ENCODE data around the gene PKM. TPM values are rescaled to one million over a fixed set of nuclear protein-coding genes. Genes with fewer than 3 reads are reported as not detected.
A peak's percentile ranks its signal among the peaks of the same experiment; 100 is the strongest.

PKM gene
- total RNA-seq, 2 experiments from 2014 or later, result 1,272 to 1,311 TPM

DNA sequence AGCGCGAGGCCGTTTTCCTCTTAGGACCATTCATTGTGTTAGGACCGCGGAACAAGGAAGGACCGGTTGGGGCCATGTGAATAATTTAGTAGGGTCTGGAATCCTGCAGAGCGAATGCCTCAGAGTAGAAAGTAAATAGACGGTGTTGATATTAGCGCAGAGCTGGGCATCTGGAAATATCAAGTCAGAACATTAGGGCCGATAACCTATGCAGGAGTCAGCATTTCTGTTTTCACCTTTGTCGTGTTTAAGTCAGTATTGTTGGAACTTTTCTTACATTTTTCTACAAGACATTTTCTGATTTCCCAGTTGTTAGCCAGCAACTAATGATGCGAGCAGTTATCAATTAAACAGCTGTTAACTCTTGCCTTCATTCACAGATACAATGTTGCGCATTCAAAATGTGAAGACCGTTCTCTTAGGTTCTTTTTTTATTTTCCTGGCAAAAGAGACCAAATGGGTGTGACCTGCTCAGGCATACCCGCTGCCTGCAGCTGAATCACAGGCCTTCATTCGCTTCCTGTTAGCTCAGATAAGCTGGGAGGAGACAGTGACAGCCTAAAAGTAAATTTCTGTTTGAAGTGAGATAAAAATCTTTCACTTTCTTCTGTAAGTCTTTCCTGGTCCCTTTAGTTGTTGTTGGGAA is 966 bp upstream of the PKM start:
- H3K27me3 Mint-ChIP-seq (ENCODE audit: low read depth), result no peaks in the 10 kb centered on the region
- CTCF ChIA-PET, result interaction anchor here (1.0 to 1.6 kb wide), 4 partner anchors 10 to 83 kb away, joined by 3 read pairs; no protein-coding TSS in a partner anchor

DNA sequence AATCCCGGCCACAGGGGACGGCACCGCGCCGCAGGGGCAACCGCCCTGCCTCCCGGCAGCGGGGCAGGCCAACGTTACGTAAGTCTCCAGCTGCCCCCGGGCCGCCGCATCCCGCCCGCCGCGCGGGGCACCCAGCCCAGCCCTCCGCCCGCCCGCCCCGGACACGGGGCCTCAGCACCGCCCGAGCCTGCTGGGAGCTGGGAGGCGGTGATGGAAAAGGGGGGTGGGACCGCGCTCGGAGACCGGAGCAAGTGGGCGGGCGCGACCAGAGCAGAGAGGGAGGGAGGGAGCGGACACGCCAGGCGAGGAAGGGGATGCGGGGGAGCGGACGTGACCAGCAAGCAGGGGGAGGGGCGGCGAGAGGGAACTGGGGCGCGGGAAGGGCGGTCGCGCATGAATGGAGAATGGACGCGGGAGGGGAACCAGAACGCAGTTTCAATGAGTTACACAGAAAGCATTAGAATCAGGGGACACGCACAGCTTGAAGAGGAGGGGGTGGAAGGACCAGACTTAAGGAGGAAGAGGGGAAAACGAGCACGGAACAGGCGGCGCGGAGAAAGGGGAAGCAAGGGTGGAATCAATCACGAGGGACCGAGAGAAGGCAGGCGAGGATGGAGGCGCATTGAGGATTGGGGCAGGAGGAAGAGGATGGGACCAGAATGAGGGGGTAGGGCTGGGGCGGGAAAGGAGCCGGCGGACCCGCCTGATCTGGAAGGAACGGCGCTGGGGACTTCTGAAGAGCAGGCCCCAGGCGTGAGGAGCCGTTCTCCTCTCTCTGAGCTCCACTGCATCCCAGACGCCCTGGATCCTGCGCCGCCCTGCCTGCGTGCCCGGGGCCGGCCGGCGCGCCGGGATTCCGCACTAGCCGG is 559 bp downstream of the PKM start:
- ChIA-PET POLR2A (interaction anchor here (0.7 to 6.2 kb wide), 10 partner anchors 10 to 243 kb away, joined by 3 to 58 read pairs (median 4); partner anchors contain the start of gene HEXA), CTCF (interaction anchor here (1.2 kb wide), 1 partner anchor 10 kb away, joined by 4 read pairs; no protein-coding TSS in a partner anchor)
- Mint-ChIP-seq H3K9me3 (ENCODE audit: insufficient read depth) (no peaks in the 10 kb centered on the region), H3K36me3 (ENCODE audit: low read depth) (peaks cover 30% of the 10 kb centered on the region), H3K27ac (peak overlapping the region; percentile 96), H3K4me3 (peak overlapping the region; percentile 88), H3K27me3 (ENCODE audit: low read depth) (no peaks in the 10 kb centered on the region), H3K4me1 (ENCODE audit: low read depth) (peaks cover 39% of the 10 kb centered on the region)
- DNase-seq (peak; percentile 82), ATAC-seq (peak; percentile 6)

More for the DNA sequence above, 966 bp upstream of the PKM start:
- H3K36me3 Mint-ChIP-seq (ENCODE audit: low read depth), result peaks cover 18% of the 10 kb centered on the region
- ATAC-seq, result peak; percentile 12
- peaks cover 34% of the 10 kb centered on the region for H3K4me1 Mint-ChIP-seq (ENCODE audit: low read depth)
- POLR2A ChIA-PET, result interaction anchor here (0.6 to 6.2 kb wide), 6 partner anchors 9 to 553 kb away, joined by 3 to 58 read pairs (median 4); partner anchors contain the start of gene HEXA
- no peaks in the 10 kb centered on the region for H3K9me3 Mint-ChIP-seq (ENCODE audit: insufficient read depth)
- H3K4me3 Mint-ChIP-seq, result peak overlapping the region; percentile 88
- H3K27ac Mint-ChIP-seq, result peak overlapping the region; percentile 96
- peak; percentile 64 for DNase-seq

DNA sequence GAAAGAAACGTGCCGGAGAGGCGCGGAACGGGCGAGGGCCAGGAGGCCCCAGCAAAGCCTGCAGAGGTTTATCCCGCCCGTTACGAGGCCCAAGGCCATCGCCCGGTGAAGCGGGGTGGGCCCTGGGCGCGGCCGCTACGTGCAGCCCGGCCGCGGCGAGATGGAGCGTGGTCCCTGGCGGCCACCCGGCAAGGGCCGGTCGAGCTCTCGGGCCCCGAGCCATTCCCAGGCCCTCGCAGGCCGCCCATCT is 1.1 kb downstream of the PKM start:
- ChIA-PET POLR2A (interaction anchor here (0.7 to 6.2 kb wide), 6 partner anchors 10 to 243 kb away, joined by 3 to 58 read pairs (median 4); no protein-coding TSS in a partner anchor), CTCF (no interaction called here)
- Mint-ChIP-seq H3K4me1 (ENCODE audit: low read depth) (peaks cover 41% of the 10 kb centered on the region), H3K36me3 (ENCODE audit: low read depth) (peaks cover 32% of the 10 kb centered on the region), H3K9me3 (ENCODE audit: insufficient read depth) (no peaks in the 10 kb centered on the region), H3K27me3 (ENCODE audit: low read depth) (no peaks in the 10 kb centered on the region), H3K4me3 (peak overlapping the region; percentile 88), H3K27ac (peak overlapping the region; percentile 91)
- DNase-seq, result no peak
- no peak for ATAC-seq

DNA sequence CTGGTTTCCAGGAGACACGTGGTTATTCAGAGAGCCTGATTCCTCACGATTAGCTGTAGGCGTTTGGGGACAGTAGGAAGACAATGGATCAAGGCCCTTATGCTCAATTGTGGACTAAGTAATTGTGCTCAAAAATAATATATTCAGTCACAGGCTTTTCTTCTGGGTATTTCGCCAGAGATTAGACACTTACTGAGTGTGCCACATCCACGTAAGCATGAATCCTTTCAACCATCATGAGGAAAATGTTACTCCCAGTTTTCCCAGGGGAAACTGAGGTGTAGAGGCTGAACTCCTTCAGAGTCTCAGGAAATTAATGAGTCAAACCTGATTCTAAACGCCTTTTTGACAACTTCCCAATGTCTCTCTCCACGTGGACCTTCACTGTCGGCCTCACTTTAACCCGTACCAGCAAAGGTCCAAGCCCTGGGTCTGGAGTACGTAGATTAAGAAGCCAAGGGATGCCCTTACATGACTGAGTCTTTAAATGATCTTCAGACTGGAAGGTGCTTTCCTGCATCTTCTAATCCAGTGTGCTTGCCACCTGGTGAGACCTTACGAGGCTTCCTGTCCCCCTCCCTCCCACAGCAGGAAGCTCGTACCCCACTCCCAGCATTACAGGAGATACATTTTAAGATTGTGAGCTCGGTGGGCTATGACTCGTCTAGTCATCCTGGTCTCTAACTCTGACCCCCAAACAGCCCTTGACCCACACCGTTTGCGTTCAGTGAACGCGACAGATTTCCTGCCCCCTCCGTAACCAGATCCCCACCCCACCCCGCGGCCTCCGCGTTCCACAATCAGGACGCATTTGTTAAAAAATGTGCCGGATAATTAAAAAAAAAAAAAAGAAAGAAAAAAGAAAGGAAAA is 1.7 kb downstream of the PKM start:
- Mint-ChIP-seq H3K27me3 (ENCODE audit: low read depth) (no peaks in the 10 kb centered on the region), H3K27ac (peak overlapping the region; percentile 91), H3K4me3 (peak overlapping the region; percentile 88), H3K4me1 (ENCODE audit: low read depth) (peaks cover 45% of the 10 kb centered on the region), H3K36me3 (ENCODE audit: low read depth) (peaks cover 35% of the 10 kb centered on the region), H3K9me3 (ENCODE audit: insufficient read depth) (no peaks in the 10 kb centered on the region)
- ChIA-PET POLR2A (interaction anchor here (0.7 to 6.2 kb wide), 7 partner anchors 10 to 244 kb away, joined by 3 to 58 read pairs (median 5); no protein-coding TSS in a partner anchor), CTCF (interaction anchor here (3.5 kb wide), 1 partner anchor 28 kb away, joined by 39 read pairs; no protein-coding TSS in a partner anchor)
- DNase-seq (peak; percentile 45), ATAC-seq (no peak)

DNA sequence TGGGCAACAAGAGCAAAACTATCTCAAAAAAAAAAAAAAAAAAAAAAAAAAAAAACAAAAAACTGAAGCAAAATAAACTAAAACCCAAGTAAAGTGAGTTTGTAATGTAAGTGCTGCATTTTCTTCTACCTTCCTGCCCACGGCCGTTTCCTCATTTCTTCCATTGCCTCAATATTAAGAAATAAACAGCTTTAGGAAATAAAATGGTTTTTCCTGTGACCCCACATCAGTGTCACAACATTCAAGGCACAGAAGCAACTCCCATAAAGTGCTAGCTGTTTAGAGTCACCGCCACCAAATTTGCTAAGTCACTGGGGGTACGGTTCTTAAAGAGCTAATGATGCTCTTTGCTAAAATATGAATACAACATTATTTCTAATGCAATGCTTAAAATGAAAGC is 3.3 kb downstream of the PKM start:
- Mint-ChIP-seq H3K27me3 (ENCODE audit: low read depth) (no peaks in the 10 kb centered on the region), H3K36me3 (ENCODE audit: low read depth) (peaks cover 51% of the 10 kb centered on the region), H3K4me1 (ENCODE audit: low read depth) (peaks cover 57% of the 10 kb centered on the region), H3K27ac (peak overlapping the region; percentile 91), H3K9me3 (ENCODE audit: insufficient read depth) (no peaks in the 10 kb centered on the region), H3K4me3 (peak overlapping the region; percentile 88)
- ChIA-PET POLR2A (interaction anchor here (1.6 to 6.2 kb wide), 7 partner anchors 12 to 246 kb away, joined by 4 to 58 read pairs (median 10); partner anchors contain the start of genes GRAMD2A and HEXA), CTCF (interaction anchor here (0.8 to 3.5 kb wide), 15 partner anchors 9 to 458 kb away, joined by 3 to 39 read pairs (median 6); partner anchors contain the start of genes BBS4, HEXA and HIGD2B)
- DNase-seq (no peak), ATAC-seq (no peak)

DNA sequence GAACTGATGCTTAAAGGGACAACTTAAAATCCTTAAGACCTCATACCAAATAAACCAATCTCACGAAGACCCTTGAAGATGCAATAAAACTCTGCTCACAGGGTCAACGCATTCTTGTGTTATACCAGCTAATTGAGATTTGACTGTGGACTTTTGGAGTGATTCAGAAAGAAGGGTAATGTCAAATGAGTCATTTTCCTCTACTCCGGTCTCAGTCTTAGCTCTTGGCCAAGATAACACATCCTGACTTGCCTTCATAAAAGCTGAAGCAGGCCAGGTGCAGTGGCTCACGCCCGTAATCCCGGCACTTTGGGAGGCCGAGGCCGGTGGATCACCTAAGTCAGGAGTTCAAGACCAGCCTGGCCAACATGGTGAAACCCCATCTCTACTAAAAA is 3.8 kb downstream of the PKM start:
- peak overlapping the region; percentile 88 for H3K4me3 Mint-ChIP-seq
- no peaks in the 10 kb centered on the region for H3K27me3 Mint-ChIP-seq (ENCODE audit: low read depth)
- H3K27ac Mint-ChIP-seq, result peak overlapping the region; percentile 88
- ATAC-seq (no peak), DNase-seq (peak; percentile 42)
- H3K4me1 Mint-ChIP-seq (ENCODE audit: low read depth), result peaks cover 57% of the 10 kb centered on the region
- H3K36me3 Mint-ChIP-seq (ENCODE audit: low read depth), result peaks cover 56% of the 10 kb centered on the region
- ChIA-PET CTCF (interaction anchor here (0.5 to 3.5 kb wide), 26 partner anchors 10 to 1408 kb away, joined by 3 to 39 read pairs (median 4); partner anchors contain the start of genes BBS4, GRAMD2A, HEXA and HIGD2B), POLR2A (interaction anchor here (0.6 to 6.2 kb wide), 11 partner anchors 11 to 248 kb away, joined by 3 to 58 read pairs (median 6); partner anchors contain the start of genes GRAMD2A and HEXA)
- no peaks in the 10 kb centered on the region for H3K9me3 Mint-ChIP-seq (ENCODE audit: insufficient read depth)

DNA sequence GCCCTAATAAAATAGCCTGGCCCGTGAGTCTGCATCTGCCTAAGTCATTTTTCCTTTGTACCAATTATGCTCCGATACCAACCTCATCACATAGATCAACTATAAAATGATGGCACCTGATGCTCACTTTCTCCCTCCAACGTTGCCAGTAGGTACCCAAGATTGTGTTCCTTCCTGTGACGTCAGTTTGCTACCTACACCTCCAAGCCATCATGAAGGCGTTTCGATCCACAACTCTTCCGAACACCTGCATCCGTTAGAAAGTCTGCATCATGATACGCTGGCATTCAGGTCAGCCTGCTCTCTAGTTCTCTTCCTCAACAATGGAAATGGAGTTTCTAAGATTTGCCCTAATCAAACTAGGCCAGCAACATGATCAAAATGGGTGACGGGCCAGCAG is 7.7 kb downstream of the PKM start:
- ATAC-seq (no peak), DNase-seq (no peak)
- Mint-ChIP-seq H3K36me3 (ENCODE audit: low read depth) (peaks cover 78% of the 10 kb centered on the region), H3K4me1 (ENCODE audit: low read depth) (peaks cover 71% of the 10 kb centered on the region), H3K9me3 (ENCODE audit: insufficient read depth) (no peaks in the 10 kb centered on the region), H3K27ac (peak overlapping the region; percentile 2), H3K4me3 (no peak overlapping the region), H3K27me3 (ENCODE audit: low read depth) (no peaks in the 10 kb centered on the region)
- POLR2A ChIA-PET, result no interaction called here
- CTCF ChIA-PET, result interaction anchor here (0.8 kb wide), 1 partner anchor 16 kb away, joined by 3 read pairs; no protein-coding TSS in a partner anchor

DNA sequence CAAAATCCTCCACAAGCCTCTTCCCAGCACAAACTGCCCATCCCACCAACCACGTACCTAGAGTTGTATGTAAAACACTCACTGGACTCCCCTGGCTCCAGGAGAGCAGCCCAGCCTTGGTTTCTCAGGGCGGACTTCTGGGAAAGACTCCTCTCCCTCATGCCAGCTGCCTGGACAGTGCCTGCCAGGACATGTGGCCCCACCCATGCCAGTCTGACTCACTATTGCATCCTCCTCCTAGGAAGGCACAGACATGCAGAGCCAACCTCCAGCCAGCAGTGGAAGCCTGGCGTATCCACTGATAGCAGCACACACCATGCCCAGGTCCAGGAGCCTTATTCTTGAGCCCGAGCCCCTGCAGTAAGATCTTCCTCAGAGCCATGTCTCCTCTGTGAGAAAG is 8.6 kb downstream of the PKM start:
- Mint-ChIP-seq H3K27ac (peak overlapping the region; percentile 3), H3K4me3 (no peak overlapping the region), H3K36me3 (ENCODE audit: low read depth) (peaks cover 80% of the 10 kb centered on the region), H3K9me3 (ENCODE audit: insufficient read depth) (no peaks in the 10 kb centered on the region), H3K4me1 (ENCODE audit: low read depth) (peaks cover 66% of the 10 kb centered on the region), H3K27me3 (ENCODE audit: low read depth) (no peaks in the 10 kb centered on the region)
- DNase-seq (no peak), ATAC-seq (no peak)
- CTCF ChIA-PET, result interaction anchor here (0.7 kb wide), 1 partner anchor 9 kb away, joined by 3 read pairs; no protein-coding TSS in a partner anchor
- POLR2A ChIA-PET, result interaction anchor here (2.1 kb wide), 1 partner anchor 12 kb away, joined by 5 read pairs; no protein-coding TSS in a partner anchor

DNA sequence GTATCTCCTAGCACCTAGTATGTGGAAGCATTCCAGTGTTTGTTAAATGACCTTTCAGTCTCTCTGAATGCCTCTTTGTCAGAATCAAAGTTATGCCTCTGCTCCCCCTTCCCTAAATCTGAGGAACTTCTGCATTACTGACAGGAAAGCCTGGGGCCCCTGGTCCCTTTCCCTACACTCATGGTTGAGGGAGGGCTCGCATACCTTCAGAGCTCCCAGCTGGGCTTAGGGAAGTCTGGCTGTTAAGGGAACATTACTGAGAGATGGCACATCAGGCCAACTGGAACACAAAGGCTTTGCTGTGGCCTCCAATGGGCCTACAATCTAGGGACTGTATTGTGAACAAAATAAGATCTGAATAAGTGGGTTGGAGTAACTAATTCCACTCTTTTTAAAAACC is 10.3 kb downstream of the PKM start:
- POLR2A ChIA-PET, result interaction anchor here (2.1 kb wide), 2 partner anchors 9 to 10 kb away, joined by 5 to 8 read pairs; partner anchors contain the start of gene PKM
- peak overlapping the region; percentile 42 for H3K27ac Mint-ChIP-seq

DNA sequence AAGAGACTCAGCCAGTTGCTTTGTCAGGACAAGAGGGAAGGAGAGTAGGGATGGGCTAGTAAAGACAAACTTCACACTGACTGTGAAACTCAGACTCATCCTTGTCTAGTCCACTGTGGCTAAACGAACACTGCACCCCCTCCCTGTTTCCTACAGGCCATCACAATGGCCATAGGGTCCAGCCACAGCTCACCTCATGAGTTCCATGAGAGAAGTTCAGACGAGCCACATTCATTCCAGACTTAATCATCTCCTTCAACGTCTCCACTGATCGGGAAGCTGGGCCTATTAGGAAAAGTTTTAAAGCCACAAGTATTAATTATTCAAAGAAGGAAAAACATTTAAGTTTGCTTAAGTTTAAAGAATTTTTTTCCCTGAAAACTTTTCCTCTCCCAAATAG is 13.8 kb downstream of the PKM start:
- ATAC-seq (no peak), DNase-seq (no peak)
- Mint-ChIP-seq H3K36me3 (ENCODE audit: low read depth) (peaks cover 80% of the 10 kb centered on the region), H3K9me3 (ENCODE audit: insufficient read depth) (no peaks in the 10 kb centered on the region), H3K4me3 (no peak overlapping the region), H3K27ac (no peak overlapping the region), H3K4me1 (ENCODE audit: low read depth) (peaks cover 22% of the 10 kb centered on the region), H3K27me3 (ENCODE audit: low read depth) (no peaks in the 10 kb centered on the region)
- ChIA-PET POLR2A (interaction anchor here (2.5 kb wide), 1 partner anchor 10 kb away, joined by 10 read pairs; no protein-coding TSS in a partner anchor), CTCF (interaction anchor here (0.6 to 3.9 kb wide), 3 partner anchors 10 to 24 kb away, joined by 3 to 29 read pairs (median 5); no protein-coding TSS in a partner anchor)

More for the DNA sequence above, 10.3 kb downstream of the PKM start:
- H3K4me1 Mint-ChIP-seq (ENCODE audit: low read depth), result peaks cover 51% of the 10 kb centered on the region
- H3K4me3 Mint-ChIP-seq, result no peak overlapping the region
- ATAC-seq (no peak), DNase-seq (no peak)
- H3K36me3 Mint-ChIP-seq (ENCODE audit: low read depth), result peaks cover 86% of the 10 kb centered on the region
- H3K9me3 Mint-ChIP-seq (ENCODE audit: insufficient read depth), result no peaks in the 10 kb centered on the region
- CTCF ChIA-PET, result no interaction called here
- no peaks in the 10 kb centered on the region for H3K27me3 Mint-ChIP-seq (ENCODE audit: low read depth)
